Endodermal cell (in vitro differentiated cells): ENCODE results near the gene OSBPL3. TPM values are rescaled to one million over a fixed set of nuclear protein-coding genes. Genes with fewer than 3 reads are reported as not detected.

Experiments
- DNase-seq: peaks from one replicate; pipeline ENCODE4 v3.0.0-alpha.2; 2017
- H3K27ac ChIP-seq: 2 replicates; pipeline ENCODE4 v1.5.1; 2013; ENCODE audit warnings: mild to moderate bottlenecking, low read depth, low read length, moderate library complexity
- H3K27me3 ChIP-seq: 2 replicates; pipeline ENCODE4 v1.6.1; 2013; ENCODE audit warnings: mild to moderate bottlenecking, low read length, moderate library complexity; ENCODE audit not compliant: insufficient read depth, control insufficient read depth, poor library complexity, severe bottlenecking
- H3K36me3 ChIP-seq: 2 replicates; pipeline ENCODE4 v1.7.0; 2013; ENCODE audit warnings: mild to moderate bottlenecking, low read length, moderate library complexity; ENCODE audit not compliant: control insufficient read depth, insufficient read depth
- H3K4me1 ChIP-seq: one replicate; pipeline ENCODE4 v1.7.0; 2013; ENCODE audit warnings: low read length; ENCODE audit not compliant: control insufficient read depth, insufficient read depth
- H3K4me3 ChIP-seq: 2 replicates; pipeline ENCODE4 v1.5.1; 2013; ENCODE audit warnings: mild to moderate bottlenecking, low read length, moderate library complexity
- H3K9ac ChIP-seq: 2 replicates; pipeline ENCODE4 v1.6.1; 2013; ENCODE audit warnings: mild to moderate bottlenecking, low read length, moderate library complexity; ENCODE audit not compliant: poor library complexity, severe bottlenecking; ENCODE audit errors: extremely low read depth
- H3K9me3 ChIP-seq: 2 replicates; pipeline ENCODE4 v1.6.1; 2013; ENCODE audit warnings: mild to moderate bottlenecking, low read length, moderate library complexity; ENCODE audit not compliant: control insufficient read depth
- H3K27ac Mint-ChIP-seq: 2 replicates; pipeline ENCODE4 v1.8.0; 2020; ENCODE audit warnings: mixed read lengths
- H3K27me3 Mint-ChIP-seq: 2 replicates; pipeline ENCODE4 v1.8.0; 2021; ENCODE audit warnings: mild to moderate bottlenecking, mixed read lengths; ENCODE audit not compliant: insufficient read depth
- H3K36me3 Mint-ChIP-seq: 2 replicates; pipeline ENCODE4 v1.8.0; 2020; ENCODE audit warnings: low read depth, mixed read lengths
- H3K4me1 Mint-ChIP-seq: 2 replicates; pipeline ENCODE4 v1.8.0; 2020; ENCODE audit warnings: mixed read lengths
- H3K4me3 Mint-ChIP-seq: 2 replicates; pipeline ENCODE4 v1.8.0; 2020; ENCODE audit warnings: mild to moderate bottlenecking, moderate library complexity, mixed read lengths
- H3K9me3 Mint-ChIP-seq: 2 replicates; pipeline ENCODE4 v1.8.0; 2020; ENCODE audit warnings: mild to moderate bottlenecking, mixed read lengths
- WGBS, 2 experiments: methylation state at CpG; one replicate each; pipeline versions ENCODE4 v1.1.5 to v1.1.7; 2013; ENCODE audit warnings: missing lambda C conversion rate in 2 of 2, mixed read lengths in 1 of 2; ENCODE audit not compliant: insufficient coverage in 1 of 2, insufficient read length in 1 of 2; 5-methylcytosine and 5-hydroxymethylcytosine counted together
- total RNA-seq, 2 donors: library from RNA; stranded (reverse); fragmentation: NEBNext Ultra II Directional in 1 of 2; extraction: Animal tissue kit (Norgen Biotek cat#: 25700) in 1 of 2; gene quantifications; 2 replicates in 1 of 2; 3 replicates in 1 of 2; pipeline ENCODE4 v1.2.1, GENCODE V29; 2021
- TF ChIP-seq, protein P1 (sequence below): fragments of 200-600 bp; sonication (generic); conservative IDR thresholded peaks from 2 replicates; pipeline ENCODE4 v1.5.0; 2021; ENCODE audit warnings: antibody characterized with exemption, mild to moderate bottlenecking

OSBPL3 gene
- total RNA-seq, 2 donors from 2014 or later = 9.8 to 11.3 TPM

DNA sequence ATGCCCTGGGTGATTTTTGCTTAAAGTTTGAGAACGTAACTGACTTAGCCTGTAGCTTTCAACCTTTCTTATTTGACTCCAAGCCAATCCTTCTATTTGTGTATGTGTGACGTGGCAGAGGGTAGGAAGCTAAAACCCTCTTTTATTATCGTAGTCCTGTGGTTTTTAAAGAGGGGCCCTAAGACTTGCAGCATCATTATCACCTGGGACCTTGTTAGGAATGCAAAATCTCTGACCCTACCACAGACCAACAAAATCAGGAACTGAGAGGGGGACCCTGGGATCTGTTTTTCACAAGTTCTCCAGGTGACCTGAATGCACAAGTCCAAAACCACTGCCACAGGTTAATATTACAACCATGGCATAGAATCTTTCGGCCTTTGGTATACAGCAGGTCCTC lies 80.1 kb downstream of the OSBPL3 start:
- 91 to 100% methylated on average over 2 to 4 of the region's 4 CpGs for WGBS, 2 experiments
- no peak overlapping the region for H3K9ac ChIP-seq
- no peaks in the 10 kb centered on the region for H3K4me1 ChIP-seq
- H3K27me3 ChIP-seq = no peaks in the 10 kb centered on the region
- Mint-ChIP-seq H3K4me3 (no peak overlapping the region), H3K27ac (no peak overlapping the region), H3K27me3 (no peaks in the 10 kb centered on the region), H3K4me1 (peaks cover 2% of the 10 kb centered on the region), H3K36me3 (no peaks in the 10 kb centered on the region), H3K9me3 (no peaks in the 10 kb centered on the region)
- no peak overlapping the region for H3K4me3 ChIP-seq
- H3K27ac ChIP-seq = no peak overlapping the region
- H3K9me3 ChIP-seq = no peaks in the 10 kb centered on the region
- TF ChIP-seq, protein P1, sequence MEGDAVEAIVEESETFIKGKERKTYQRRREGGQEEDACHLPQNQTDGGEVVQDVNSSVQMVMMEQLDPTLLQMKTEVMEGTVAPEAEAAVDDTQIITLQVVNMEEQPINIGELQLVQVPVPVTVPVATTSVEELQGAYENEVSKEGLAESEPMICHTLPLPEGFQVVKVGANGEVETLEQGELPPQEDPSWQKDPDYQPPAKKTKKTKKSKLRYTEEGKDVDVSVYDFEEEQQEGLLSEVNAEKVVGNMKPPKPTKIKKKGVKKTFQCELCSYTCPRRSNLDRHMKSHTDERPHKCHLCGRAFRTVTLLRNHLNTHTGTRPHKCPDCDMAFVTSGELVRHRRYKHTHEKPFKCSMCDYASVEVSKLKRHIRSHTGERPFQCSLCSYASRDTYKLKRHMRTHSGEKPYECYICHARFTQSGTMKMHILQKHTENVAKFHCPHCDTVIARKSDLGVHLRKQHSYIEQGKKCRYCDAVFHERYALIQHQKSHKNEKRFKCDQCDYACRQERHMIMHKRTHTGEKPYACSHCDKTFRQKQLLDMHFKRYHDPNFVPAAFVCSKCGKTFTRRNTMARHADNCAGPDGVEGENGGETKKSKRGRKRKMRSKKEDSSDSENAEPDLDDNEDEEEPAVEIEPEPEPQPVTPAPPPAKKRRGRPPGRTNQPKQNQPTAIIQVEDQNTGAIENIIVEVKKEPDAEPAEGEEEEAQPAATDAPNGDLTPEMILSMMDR = no peak
- no peaks in the 10 kb centered on the region for H3K36me3 ChIP-seq
- DNase-seq = no peak

DNA sequence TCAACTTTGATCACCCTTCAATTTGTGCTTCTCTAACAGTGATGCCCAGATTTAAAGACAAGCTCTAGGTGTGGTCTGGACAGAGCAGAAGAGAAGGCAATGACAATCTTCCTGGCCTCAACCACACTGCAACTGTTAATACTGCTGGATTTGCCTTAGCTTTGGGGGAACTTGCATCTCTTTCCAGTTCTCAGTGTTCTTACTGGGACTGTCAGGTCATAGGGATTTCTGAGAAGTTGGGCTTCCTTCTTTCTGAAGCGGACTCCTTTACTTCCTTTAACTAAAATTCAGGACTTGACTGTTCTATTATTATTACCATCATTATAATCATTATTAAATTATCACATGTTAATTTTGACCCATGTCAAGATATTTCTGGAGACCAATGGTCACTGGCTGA lies 80.8 kb downstream of the OSBPL3 start:
- no peak overlapping the region for H3K27ac Mint-ChIP-seq
- no peak overlapping the region for H3K27ac ChIP-seq
- no peaks in the 10 kb centered on the region for H3K36me3 ChIP-seq
- H3K4me1 ChIP-seq = no peaks in the 10 kb centered on the region
- H3K9me3 ChIP-seq = no peaks in the 10 kb centered on the region
- H3K36me3 Mint-ChIP-seq = no peaks in the 10 kb centered on the region
- no peak for DNase-seq
- H3K4me1 Mint-ChIP-seq = peaks cover 6% of the 10 kb centered on the region
- no peaks in the 10 kb centered on the region for H3K27me3 ChIP-seq
- no peaks in the 10 kb centered on the region for H3K27me3 Mint-ChIP-seq
- 100% methylated on average over 1 of the region's 1 CpG; no CpG with 5 or more reads in 1 of the 2 experiments for WGBS, 2 experiments
- H3K4me3 ChIP-seq = no peak overlapping the region
- TF ChIP-seq, protein P1 = no peak
- H3K9me3 Mint-ChIP-seq = no peaks in the 10 kb centered on the region
- no peak overlapping the region for H3K9ac ChIP-seq
- H3K4me3 Mint-ChIP-seq = no peak overlapping the region

DNA sequence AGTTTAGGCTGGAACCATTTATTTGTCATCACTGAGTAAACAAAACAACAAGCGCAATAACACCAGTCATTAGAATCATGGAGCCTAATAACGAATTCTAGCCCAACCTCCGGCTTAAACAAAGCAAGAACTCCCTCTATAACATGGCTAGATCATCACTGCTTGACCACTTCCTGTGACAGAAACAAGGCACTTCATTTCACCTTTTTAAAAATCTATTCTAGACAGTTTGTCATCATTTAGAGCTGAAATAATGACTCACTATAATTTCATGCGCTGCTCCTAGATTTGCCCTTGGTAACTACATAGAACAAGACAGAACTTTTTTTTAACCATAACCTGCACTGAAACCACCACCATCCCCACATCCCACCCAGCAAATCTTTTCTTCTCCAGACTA lies 81.3 kb downstream of the OSBPL3 start:
- no peaks in the 10 kb centered on the region for H3K36me3 Mint-ChIP-seq
- H3K4me3 Mint-ChIP-seq = no peak overlapping the region
- H3K27ac Mint-ChIP-seq = no peak overlapping the region
- H3K4me1 ChIP-seq = no peaks in the 10 kb centered on the region
- H3K27ac ChIP-seq = no peak overlapping the region
- no peak overlapping the region for H3K9ac ChIP-seq
- H3K36me3 ChIP-seq = no peaks in the 10 kb centered on the region
- no peaks in the 10 kb centered on the region for H3K9me3 Mint-ChIP-seq
- no peak overlapping the region for H3K4me3 ChIP-seq
- H3K4me1 Mint-ChIP-seq = peaks cover 6% of the 10 kb centered on the region
- DNase-seq = no peak
- 96 to 100% methylated on average over 3 to 4 of the region's 4 CpGs for WGBS, 2 experiments
- H3K27me3 ChIP-seq = no peaks in the 10 kb centered on the region
- H3K27me3 Mint-ChIP-seq = no peaks in the 10 kb centered on the region
- H3K9me3 ChIP-seq = no peaks in the 10 kb centered on the region
- TF ChIP-seq, protein P1 = no peak
